ENCODE results near the gene SLC4A3. TPM values are rescaled to one million over a fixed set of nuclear protein-coding genes. Genes with fewer than 3 reads are reported as not detected.
A peak's percentile ranks its signal among the peaks of the same experiment; 100 is the strongest.

SLC4A3 gene
- total RNA-seq, 1 experiment from 2014 or later = 2.8 TPM

- no peak for DNase-seq (ENCODE audit: low read depth)
These were observed 4.0 kb downstream of the SLC4A3 start for GRCh38 chr2:219631406-219631891.

GRCh38 chr2:219631904-219632759, 4.7 kb downstream of the SLC4A3 start:
- DNase-seq (ENCODE audit: low read depth) = no peak

GRCh38 chr2:219632760-219633105, 5.3 kb downstream of the SLC4A3 start:
- no peak for DNase-seq (ENCODE audit: low read depth)

DNA sequence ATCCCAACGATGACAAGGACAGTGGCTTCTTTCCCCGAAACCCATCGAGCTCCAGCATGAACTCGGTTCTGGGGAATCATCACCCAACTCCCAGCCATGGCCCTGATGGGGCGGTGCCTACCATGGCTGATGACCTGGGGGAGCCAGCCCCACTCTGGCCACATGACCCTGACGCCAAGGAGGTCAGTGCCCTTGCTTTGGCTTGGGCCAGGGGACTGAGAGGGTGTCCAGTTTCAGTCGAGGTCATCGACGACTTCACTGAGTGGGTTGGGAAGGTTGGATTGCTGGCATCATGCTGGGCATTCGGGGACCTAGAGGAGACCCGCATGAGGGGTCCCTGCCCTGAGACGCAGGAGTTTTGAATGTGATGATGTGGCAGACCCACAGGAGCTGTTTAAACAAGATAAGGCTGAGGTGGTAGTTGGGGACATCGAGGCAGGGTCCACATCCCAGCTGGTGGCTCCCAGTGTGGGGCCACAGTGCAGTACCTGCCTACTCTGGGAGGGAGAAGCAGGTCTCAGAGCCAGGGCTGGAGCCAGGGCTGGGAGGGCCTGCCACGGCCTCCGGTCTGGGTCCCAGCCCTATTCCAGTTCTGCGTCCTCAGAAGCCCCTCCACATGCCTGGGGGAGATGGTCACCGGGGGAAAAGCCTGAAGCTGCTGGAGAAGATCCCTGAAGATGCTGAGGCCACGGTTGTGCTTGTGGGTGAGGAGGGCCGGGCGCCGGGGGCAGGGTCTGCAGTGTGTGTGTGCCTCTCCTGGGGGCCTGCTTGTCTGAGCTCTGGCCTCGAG, 6.0 kb downstream of the SLC4A3 start:
- DNase-seq (ENCODE audit: low read depth) = no peak

DNA sequence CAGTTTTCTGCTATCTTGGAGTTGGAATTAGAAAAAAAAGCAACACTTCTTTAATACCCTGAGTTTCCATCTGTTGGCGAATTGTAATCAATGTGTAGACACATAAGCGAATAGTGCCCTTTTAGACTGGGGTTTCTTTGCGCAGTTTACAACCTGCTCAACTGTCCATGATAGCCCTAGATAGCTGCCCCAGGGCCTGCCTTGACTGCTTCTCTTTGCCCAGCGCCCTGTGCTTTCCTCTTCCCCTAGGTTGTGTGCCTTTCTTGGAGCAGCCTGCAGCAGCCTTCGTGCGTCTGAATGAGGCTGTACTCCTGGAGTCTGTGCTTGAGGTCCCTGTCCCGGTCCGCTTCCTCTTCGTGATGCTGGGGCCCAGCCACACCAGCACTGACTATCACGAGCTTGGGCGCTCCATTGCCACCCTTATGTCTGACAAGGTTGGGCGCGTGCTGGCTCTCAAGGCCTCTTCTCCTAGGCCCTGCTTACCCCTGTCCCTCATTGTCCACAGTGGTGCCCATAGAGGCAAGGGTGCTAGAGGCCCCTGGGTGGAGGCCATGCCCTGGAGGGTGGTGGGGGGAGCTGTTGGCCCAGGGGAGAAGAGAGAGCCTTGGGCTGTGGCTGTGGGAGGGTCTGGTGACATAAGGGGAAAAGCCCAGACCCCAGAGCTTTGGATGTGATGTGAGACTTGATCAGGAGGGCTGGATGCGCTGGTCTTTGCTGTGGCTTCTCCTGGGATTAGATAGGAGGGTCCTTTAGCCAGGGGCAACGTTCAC, 6.9 kb downstream of the SLC4A3 start:
- DNase-seq (ENCODE audit: low read depth) = no peak

DNA sequence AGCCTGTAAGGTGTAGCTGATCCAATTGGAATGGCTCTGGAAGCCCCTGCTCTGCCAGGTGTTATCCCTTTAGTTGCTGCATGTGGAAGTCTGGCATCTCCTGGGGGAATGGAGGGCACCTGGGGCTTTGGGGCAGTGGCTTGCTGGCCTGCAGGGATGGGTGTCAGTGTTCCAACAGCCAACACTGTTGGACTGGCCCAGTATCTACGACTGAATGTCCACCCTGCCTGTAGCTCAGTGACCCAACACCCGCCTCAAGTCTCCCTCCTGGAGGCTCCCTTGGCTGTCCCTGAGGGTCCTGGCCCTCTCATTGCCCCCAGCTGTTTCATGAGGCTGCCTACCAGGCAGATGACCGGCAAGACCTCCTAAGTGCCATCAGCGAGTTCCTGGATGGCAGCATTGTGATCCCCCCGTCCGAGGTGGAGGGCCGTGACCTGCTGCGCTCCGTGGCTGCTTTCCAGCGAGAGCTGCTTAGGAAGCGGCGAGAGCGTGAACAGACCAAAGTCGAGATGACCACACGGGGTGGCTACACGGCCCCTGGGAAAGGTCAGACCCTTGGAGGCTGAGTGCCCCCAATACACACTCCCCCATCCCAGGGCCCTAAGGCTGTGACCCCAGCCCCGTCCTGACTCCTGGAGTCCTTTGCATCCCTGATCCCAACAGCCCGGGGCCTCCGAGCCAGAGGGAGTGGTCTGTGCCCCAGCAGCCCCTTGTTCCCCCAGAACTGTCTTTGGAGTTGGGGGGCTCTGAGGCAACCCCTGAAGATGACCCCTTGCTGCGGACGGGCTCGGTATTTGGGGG, 7.7 kb downstream of the SLC4A3 start:
- DNase-seq (ENCODE audit: low read depth) = no peak

DNA sequence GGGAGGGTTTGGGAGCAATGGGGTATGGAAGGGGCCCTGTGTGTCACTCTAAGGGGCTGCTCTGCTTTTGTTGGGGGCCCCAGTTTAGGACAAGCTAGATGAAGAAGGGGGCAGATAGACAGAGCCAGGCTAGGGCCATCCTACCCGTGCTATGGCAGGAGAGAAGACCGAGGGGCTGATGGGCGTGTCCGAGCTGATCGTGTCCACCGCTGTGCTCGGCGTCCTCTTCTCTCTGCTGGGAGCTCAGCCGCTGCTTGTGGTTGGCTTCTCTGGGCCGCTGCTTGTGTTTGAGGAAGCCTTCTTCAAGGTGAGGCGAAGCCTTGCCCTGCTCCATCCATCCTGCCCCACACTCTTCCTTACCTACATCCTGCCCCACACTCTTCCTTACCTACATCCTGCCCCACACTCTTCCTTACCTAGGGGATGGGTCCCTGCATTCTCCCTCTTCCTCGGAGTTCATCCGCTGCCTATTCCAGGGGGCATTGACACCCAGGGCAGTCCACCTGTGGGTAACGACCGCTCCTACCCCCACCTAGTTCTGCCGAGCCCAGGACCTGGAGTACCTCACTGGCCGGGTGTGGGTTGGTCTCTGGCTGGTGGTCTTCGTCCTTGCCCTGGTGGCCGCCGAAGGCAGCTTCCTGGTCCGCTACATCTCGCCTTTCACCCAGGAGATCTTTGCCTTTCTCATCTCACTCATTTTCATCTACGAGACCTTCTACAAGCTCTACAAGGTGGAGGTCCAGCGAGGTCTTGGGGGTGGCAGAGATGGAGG, 8.9 kb downstream of the SLC4A3 start:
- no peak for DNase-seq (ENCODE audit: low read depth)

GRCh38 chr2:219636941-219637841, 9.8 kb downstream of the SLC4A3 start:
- DNase-seq (ENCODE audit: low read depth) = no peak

GRCh38 chr2:219637842-219638185, 10.4 kb downstream of the SLC4A3 start:
- no peak for DNase-seq (ENCODE audit: low read depth)

DNA sequence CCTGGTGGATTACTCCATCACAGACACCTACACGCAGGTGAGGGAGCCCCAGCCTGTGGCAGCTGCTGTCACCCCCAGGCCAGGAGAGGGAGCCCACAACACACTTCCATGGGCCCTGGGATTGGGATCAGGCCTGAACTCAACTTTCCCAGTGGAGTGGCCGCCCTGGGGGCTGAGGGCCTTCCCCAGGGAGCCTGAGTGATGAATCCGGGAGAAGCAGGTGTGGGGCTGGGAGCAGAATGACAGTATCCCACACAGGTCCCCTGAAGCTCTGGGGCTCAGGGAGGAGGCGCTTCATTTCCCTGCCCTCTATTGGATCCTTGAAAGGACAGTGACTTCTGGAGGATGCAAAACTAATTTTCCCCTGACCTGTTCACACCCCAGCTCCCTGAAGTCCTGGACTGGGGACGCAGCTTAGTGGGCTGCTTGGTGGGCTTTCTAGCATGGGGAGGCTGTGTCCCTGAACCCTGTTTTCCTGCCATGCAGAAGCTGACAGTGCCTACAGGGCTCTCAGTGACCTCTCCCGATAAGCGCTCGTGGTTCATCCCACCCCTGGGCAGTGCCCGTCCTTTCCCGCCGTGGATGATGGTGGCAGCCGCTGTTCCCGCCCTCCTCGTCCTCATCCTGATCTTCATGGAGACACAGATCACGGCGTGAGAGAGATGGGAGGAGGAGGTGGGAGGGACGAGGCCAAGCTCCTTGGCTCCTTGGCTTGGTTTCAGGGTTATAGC, 11.0 kb downstream of the SLC4A3 start:
- no peak for DNase-seq (ENCODE audit: low read depth)

GRCh38 chr2:219638948-219639755, 11.7 kb downstream of the SLC4A3 start:
- no peak for DNase-seq (ENCODE audit: low read depth)

- DNase-seq (ENCODE audit: low read depth) = no peak
These were observed 14.1 kb downstream of the SLC4A3 start for GRCh38 chr2:219641390-219642068.

GRCh38 chr2:219642069-219642454, 14.6 kb downstream of the SLC4A3 start:
- no peak for DNase-seq (ENCODE audit: low read depth)

DNA sequence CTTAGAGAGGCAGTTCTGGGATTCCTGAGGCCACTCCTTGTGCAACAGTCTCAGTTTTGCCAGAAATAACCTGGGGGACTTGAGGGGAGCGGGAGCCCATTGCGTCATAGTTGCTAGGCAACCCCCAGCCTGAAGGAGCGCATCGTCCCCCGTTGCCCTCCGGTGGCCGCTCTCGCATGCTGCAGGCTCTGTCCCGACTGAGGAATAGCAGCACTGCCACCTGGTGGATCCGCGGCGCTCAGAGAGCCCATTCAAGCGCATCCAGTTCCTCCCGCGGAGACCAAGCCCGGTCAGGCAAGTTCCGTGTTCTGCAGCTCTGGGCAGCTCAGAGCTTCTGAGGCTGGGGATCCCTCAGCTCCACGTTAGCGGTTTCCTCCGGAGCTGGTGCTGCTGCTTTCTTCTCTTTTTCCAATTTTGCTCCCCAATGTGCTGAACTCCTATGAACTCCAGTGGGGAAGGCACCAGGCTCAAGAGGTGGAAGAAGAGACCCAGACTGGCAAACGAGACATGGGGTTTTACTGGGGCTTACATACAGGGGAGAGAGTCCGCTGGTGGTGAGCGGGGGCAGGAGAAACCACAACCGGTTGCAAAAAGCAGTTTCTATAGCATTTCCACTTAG, 15.1 kb downstream of the SLC4A3 start:
- peak; percentile 90 for DNase-seq (ENCODE audit: low read depth)

DNA sequence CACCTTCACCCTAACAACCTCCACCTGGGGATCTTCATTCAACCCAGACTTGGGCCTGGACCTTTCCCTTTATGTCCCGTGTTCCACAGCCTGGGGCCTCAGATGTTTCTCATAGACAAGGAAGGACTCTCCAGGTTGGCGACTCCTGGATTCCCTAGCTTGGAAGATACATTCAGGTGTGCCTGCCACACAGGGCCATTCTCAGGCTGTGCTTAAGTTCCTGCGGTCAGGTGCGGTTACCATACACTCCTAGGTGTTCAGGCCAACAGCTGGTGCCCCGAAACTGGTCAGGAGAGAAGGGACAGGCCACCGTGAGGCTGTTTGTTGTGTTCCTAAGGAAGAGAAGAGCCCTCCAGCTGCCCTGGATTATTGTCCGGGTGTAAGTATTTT, 15.6 kb downstream of the SLC4A3 start:
- DNase-seq (ENCODE audit: low read depth) = no peak

GRCh38 chr2:219643788-219644398, 16.5 kb downstream of the SLC4A3 start:
- DNase-seq (ENCODE audit: low read depth) = no peak
